ENCODE measurements around the gene ORC1. TPM values are rescaled to one million over a fixed set of nuclear protein-coding genes. Genes with fewer than 3 reads are reported as not detected.
A peak's percentile ranks its signal among the peaks of the same experiment; 100 is the strongest.

Gene ORC1
- total and polyA plus RNA-seq, 2 experiments from 2014 or later = 15.1 to 55.0 TPM

- TF ChIP-seq STAT1 (IDR thresholded peaks at IDR 0.05; ENCODE audit: unreplicated experiment) (no peak), ZNF114 (CRISPR knock-in tag; IDR thresholded peaks at IDR 0.05) (no peak), CREB1 (CRISPR knock-in tag; IDR thresholded peaks at IDR 0.05; ENCODE audit: low read depth) (no peak), NANOG (IDR thresholded peaks at IDR 0.05; ENCODE audit: borderline replicate concordance) (no peak), POLR2AphosphoS5 (IDR thresholded peaks at IDR 0.05; ENCODE audit: low read depth) (no peak), ZNF331 (CRISPR knock-in tag; IDR thresholded peaks at IDR 0.05; ENCODE audit: low read depth) (no peak), EZH2phosphoT487 (IDR thresholded peaks at IDR 0.05; ENCODE audit: unreplicated experiment) (no peak), EZH2 (IDR thresholded peaks at IDR 0.05; ENCODE audit: low read depth, unreplicated experiment) (no peak), JUNB (IDR thresholded peaks at IDR 0.05; ENCODE audit: unreplicated experiment) (no peak)
- TF ChIP-seq, protein P1, sequence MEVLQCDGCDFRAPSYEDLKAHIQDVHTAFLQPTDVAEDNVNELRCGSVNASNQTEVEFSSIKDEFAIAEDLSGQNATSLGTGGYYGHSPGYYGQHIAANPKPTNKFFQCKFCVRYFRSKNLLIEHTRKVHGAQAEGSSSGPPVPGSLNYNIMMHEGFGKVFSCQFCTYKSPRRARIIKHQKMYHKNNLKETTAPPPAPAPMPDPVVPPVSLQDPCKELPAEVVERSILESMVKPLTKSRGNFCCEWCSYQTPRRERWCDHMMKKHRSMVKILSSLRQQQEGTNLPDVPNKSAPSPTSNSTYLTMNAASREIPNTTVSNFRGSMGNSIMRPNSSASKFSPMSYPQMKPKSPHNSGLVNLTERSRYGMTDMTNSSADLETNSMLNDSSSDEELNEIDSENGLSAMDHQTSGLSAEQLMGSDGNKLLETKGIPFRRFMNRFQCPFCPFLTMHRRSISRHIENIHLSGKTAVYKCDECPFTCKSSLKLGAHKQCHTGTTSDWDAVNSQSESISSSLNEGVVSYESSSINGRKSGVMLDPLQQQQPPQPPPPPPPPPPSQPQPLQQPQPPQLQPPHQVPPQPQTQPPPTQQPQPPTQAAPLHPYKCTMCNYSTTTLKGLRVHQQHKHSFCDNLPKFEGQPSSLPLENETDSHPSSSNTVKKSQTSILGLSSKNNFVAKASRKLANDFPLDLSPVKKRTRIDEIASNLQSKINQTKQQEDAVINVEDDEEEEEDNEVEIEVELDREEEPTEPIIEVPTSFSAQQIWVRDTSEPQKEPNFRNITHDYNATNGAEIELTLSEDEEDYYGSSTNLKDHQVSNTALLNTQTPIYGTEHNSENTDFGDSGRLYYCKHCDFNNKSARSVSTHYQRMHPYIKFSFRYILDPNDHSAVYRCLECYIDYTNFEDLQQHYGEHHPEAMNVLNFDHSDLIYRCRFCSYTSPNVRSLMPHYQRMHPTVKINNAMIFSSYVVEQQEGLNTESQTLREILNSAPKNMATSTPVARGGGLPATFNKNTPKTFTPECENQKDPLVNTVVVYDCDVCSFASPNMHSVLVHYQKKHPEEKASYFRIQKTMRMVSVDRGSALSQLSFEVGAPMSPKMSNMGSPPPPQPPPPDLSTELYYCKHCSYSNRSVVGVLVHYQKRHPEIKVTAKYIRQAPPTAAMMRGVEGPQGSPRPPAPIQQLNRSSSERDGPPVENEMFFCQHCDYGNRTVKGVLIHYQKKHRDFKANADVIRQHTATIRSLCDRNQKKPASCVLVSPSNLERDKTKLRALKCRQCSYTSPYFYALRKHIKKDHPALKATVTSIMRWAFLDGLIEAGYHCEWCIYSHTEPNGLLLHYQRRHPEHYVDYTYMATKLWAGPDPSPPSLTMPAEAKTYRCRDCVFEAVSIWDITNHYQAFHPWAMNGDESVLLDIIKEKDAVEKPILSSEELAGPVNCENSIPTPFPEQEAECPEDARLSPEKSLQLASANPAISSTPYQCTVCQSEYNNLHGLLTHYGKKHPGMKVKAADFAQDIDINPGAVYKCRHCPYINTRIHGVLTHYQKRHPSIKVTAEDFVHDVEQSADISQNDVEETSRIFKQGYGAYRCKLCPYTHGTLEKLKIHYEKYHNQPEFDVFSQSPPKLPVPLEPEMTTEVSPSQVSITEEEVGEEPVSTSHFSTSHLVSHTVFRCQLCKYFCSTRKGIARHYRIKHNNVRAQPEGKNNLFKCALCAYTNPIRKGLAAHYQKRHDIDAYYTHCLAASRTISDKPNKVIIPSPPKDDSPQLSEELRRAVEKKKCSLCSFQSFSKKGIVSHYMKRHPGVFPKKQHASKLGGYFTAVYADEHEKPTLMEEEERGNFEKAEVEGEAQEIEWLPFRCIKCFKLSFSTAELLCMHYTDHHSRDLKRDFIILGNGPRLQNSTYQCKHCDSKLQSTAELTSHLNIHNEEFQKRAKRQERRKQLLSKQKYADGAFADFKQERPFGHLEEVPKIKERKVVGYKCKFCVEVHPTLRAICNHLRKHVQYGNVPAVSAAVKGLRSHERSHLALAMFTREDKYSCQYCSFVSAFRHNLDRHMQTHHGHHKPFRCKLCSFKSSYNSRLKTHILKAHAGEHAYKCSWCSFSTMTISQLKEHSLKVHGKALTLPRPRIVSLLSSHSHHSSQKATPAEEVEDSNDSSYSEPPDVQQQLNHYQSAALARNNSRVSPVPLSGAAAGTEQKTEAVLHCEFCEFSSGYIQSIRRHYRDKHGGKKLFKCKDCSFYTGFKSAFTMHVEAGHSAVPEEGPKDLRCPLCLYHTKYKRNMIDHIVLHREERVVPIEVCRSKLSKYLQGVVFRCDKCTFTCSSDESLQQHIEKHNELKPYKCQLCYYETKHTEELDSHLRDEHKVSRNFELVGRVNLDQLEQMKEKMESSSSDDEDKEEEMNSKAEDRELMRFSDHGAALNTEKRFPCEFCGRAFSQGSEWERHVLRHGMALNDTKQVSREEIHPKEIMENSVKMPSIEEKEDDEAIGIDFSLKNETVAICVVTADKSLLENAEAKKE (CRISPR knock-in tag; IDR thresholded peaks at IDR 0.05) = no peak
- TF ChIP-seq, protein P2, sequence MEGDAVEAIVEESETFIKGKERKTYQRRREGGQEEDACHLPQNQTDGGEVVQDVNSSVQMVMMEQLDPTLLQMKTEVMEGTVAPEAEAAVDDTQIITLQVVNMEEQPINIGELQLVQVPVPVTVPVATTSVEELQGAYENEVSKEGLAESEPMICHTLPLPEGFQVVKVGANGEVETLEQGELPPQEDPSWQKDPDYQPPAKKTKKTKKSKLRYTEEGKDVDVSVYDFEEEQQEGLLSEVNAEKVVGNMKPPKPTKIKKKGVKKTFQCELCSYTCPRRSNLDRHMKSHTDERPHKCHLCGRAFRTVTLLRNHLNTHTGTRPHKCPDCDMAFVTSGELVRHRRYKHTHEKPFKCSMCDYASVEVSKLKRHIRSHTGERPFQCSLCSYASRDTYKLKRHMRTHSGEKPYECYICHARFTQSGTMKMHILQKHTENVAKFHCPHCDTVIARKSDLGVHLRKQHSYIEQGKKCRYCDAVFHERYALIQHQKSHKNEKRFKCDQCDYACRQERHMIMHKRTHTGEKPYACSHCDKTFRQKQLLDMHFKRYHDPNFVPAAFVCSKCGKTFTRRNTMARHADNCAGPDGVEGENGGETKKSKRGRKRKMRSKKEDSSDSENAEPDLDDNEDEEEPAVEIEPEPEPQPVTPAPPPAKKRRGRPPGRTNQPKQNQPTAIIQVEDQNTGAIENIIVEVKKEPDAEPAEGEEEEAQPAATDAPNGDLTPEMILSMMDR (conservative IDR thresholded peaks at IDR 0.05; ENCODE audit: low read depth in 2 of 2) = no peak
- TF ChIP-seq, protein P3, sequence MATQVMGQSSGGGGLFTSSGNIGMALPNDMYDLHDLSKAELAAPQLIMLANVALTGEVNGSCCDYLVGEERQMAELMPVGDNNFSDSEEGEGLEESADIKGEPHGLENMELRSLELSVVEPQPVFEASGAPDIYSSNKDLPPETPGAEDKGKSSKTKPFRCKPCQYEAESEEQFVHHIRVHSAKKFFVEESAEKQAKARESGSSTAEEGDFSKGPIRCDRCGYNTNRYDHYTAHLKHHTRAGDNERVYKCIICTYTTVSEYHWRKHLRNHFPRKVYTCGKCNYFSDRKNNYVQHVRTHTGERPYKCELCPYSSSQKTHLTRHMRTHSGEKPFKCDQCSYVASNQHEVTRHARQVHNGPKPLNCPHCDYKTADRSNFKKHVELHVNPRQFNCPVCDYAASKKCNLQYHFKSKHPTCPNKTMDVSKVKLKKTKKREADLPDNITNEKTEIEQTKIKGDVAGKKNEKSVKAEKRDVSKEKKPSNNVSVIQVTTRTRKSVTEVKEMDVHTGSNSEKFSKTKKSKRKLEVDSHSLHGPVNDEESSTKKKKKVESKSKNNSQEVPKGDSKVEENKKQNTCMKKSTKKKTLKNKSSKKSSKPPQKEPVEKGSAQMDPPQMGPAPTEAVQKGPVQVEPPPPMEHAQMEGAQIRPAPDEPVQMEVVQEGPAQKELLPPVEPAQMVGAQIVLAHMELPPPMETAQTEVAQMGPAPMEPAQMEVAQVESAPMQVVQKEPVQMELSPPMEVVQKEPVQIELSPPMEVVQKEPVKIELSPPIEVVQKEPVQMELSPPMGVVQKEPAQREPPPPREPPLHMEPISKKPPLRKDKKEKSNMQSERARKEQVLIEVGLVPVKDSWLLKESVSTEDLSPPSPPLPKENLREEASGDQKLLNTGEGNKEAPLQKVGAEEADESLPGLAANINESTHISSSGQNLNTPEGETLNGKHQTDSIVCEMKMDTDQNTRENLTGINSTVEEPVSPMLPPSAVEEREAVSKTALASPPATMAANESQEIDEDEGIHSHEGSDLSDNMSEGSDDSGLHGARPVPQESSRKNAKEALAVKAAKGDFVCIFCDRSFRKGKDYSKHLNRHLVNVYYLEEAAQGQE (IDR thresholded peaks at IDR 0.05; ENCODE audit: unreplicated experiment) = no peak
- TF ChIP-seq, protein P4, sequence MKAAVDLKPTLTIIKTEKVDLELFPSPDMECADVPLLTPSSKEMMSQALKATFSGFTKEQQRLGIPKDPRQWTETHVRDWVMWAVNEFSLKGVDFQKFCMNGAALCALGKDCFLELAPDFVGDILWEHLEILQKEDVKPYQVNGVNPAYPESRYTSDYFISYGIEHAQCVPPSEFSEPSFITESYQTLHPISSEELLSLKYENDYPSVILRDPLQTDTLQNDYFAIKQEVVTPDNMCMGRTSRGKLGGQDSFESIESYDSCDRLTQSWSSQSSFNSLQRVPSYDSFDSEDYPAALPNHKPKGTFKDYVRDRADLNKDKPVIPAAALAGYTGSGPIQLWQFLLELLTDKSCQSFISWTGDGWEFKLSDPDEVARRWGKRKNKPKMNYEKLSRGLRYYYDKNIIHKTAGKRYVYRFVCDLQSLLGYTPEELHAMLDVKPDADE (IDR thresholded peaks at IDR 0.05) = no peak
- Mint-ChIP-seq H3K27me3 (ENCODE audit: insufficient read depth, low read depth, poor library complexity) (peaks cover 5% of the 10 kb centered on the region), H3K36me3 (ENCODE audit: low read depth) (peaks cover 21% of the 10 kb centered on the region; the same call in 2 of the 3 replicates), H3K4me3 (no peak overlapping the region), H3K27ac (no peak overlapping the region), H3K9me3 (no peaks in the 10 kb centered on the region), H3K4me1 (peaks cover 7% of the 10 kb centered on the region; the same call in 2 of the 3 replicates)
- DNase-seq (ENCODE audit: low spot score) (no peak), ATAC-seq (no peak)
- 0 out of 2 replicates have a peak, but pooled peaks cover 9% of the 10 kb centered on the region for H3K4me1 ChIP-seq (ENCODE audit: insufficient read depth)
- H3K9me2 ChIP-seq (ENCODE audit: insufficient read depth) = no peaks in the 10 kb centered on the region
- H4K20me1 ChIP-seq (replicated peaks; ENCODE audit: insufficient read depth) = no peaks in the 10 kb centered on the region
- H3K4me3 ChIP-seq = no peak overlapping the region
- no peak overlapping the region for H2AFZ ChIP-seq
- no peak overlapping the region for H3K4me2 ChIP-seq
- no peaks in the 10 kb centered on the region for H3K27me3 ChIP-seq (ENCODE audit: insufficient read depth)
- H3K27ac ChIP-seq (ENCODE audit: low read depth) = 0 out of 2 replicates have a peak overlapping the region, but pooled peaks have one; percentile 29
- peaks cover 13% of the 10 kb centered on the region for H3K36me3 ChIP-seq (ENCODE audit: insufficient read depth)
- H3K79me2 ChIP-seq (replicated peaks; ENCODE audit: insufficient read depth) = no peaks in the 10 kb centered on the region; the same call in 1 of the 2 replicates
- 0 out of 2 replicates have a peak, but pooled peaks cover 3% of the 10 kb centered on the region for H3F3A ChIP-seq (replicated peaks; ENCODE audit: low read depth)
These were observed 20.0 kb upstream of the ORC1 start for GRCh38 chr1:52424231-52424636.

Measured in GM23338 (cell line).